Brain microvascular endothelial cell (primary cell): ENCODE results near the gene STK10.

Experiments used
- DNase-seq: peaks from one replicate; pipeline ENCODE4 v3.0.0-alpha.2; 2020
- H3K27ac ChIP-seq: fragments of 250-450 bp; sonication (Bioruptor Pico); 2 replicates; pipeline ENCODE4 v1.5.1; 2020; ENCODE audit warnings: mild to moderate bottlenecking, moderate library complexity
- H3K27me3 ChIP-seq: fragments of 250-450 bp; sonication (Bioruptor Pico); replicated peaks from 2 replicates; pipeline ENCODE4 v1.5.1; 2020; ENCODE audit warnings: mild to moderate bottlenecking
- H3K36me3 ChIP-seq: fragments of 250-450 bp; sonication (Bioruptor Pico); replicated peaks from 2 replicates; pipeline ENCODE4 v1.5.1; 2020; ENCODE audit warnings: mild to moderate bottlenecking
- H3K4me3 ChIP-seq: 2 replicates; pipeline ENCODE4 v1.5.1; 2011; ENCODE audit warnings: low read depth, mild to moderate bottlenecking, control low read depth, low read length, moderate library complexity
- CTCF ChIP-seq: IDR thresholded peaks from 2 replicates; pipeline ENCODE4 v1.5.1; 2011; ENCODE audit warnings: low read depth, mild to moderate bottlenecking, moderate library complexity, low read length, control low read depth, inconsistent platforms; ENCODE audit errors: missing control alignments
- in situ Hi-C: cut with HindIII; loops from 2 replicates; pipeline ENCODE4 v1.10.0; 2017; ENCODE audit warnings: low sequenced_read_pairs, low pct_ligation_motif_present

STK10 gene

GRCh38 chr5:172171118-172171517, 16.9 kb downstream of the STK10 start:
- TF ChIP-seq CTCF: no peak
- H3K27ac ChIP-seq: no peak overlapping the region
- H3K36me3 ChIP-seq: peaks cover 2% of the 10 kb centered on the region
- in situ Hi-C loops: no loop called here
- no peak overlapping the region for H3K4me3 ChIP-seq
- H3K27me3 ChIP-seq: no peaks in the 10 kb centered on the region
- DNase-seq: no peak

DNA sequence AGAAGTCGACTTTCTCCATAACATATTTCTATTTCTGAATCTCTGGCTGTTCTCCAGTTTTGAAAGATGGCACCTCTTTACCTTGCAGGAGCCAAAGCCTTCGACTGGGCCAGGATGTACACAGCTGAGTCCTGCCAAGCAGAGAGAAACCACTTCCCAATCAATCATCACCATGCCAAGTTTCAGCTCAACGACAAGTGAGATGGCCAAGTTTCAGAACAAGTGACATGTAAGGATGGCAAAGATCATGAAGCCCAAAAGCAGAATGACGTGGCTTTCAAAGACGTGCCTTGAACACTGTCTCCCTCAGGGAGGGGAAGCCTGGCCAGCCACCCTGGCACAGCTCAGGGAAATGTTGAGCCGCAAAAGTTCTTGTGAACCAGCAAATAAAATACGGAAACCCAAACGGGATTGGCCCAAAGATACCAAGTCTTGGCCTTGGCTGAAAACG, 17.7 kb downstream of the STK10 start:
- in situ Hi-C loops: no loop called here
- peaks cover 2% of the 10 kb centered on the region for H3K36me3 ChIP-seq
- no peaks in the 10 kb centered on the region for H3K27me3 ChIP-seq
- H3K4me3 ChIP-seq: no peak overlapping the region
- TF ChIP-seq CTCF: no peak
- DNase-seq: no peak
- no peak overlapping the region for H3K27ac ChIP-seq

GRCh38 chr5:172169216-172169615, 18.8 kb downstream of the STK10 start:
- in situ Hi-C loops: no loop called here
- no peak overlapping the region for H3K4me3 ChIP-seq
- peaks cover 2% of the 10 kb centered on the region for H3K36me3 ChIP-seq
- no peak for DNase-seq
- H3K27me3 ChIP-seq: no peaks in the 10 kb centered on the region
- TF ChIP-seq CTCF: no peak
- H3K27ac ChIP-seq: no peak overlapping the region

DNA sequence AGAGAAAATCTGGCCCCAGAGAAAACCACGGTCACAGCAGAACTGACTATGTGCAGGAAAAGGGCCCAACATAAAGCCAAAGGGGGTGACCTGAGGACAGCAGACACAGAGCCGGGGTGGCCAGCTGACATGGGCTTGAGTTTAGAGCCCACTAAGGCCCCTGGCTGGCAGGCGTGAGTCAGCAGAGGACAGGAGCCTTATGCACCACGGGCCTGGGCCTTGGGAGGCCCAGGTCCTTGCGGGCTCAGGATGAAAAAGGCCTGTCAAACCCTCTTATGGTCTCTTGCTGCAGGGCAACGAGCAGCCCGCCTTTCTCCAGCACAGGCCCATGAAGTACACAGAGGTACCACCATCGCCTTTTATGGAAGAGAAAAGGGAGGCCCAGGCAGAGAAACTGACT, 19.7 kb downstream of the STK10 start:
- no peak overlapping the region for H3K27ac ChIP-seq
- in situ Hi-C loops: no loop called here
- no peaks in the 10 kb centered on the region for H3K27me3 ChIP-seq
- DNase-seq: no peak
- H3K4me3 ChIP-seq: no peak overlapping the region
- TF ChIP-seq CTCF: no peak
- H3K36me3 ChIP-seq: peaks cover 2% of the 10 kb centered on the region

DNA sequence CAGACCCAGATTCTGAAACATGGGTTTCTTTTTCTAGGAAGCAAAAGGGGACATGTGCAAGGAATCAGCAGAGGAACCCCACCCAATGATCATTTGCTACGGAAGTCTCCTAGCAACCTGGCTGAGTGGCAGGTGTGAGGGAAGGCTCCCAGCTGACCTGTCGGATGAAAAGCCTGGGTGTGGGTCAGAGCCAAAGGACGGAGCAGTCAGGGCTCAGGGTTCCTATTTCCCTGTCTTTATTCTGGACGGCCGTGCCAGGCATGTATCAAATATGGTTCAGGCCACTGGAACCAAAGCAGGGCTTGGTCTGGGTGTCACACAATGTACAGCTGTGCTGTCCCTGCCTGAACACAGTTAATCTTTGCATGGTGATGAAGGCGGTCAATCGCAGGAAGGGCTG, 20.1 kb downstream of the STK10 start:
- H3K27me3 ChIP-seq: no peaks in the 10 kb centered on the region

More for the DNA sequence above, 20.1 kb downstream of the STK10 start:
- TF ChIP-seq CTCF: no peak
- Histone ChIP-seq H3K27ac (no peak overlapping the region), H3K36me3 (peaks cover 2% of the 10 kb centered on the region), H3K4me3 (no peak overlapping the region)
- no peak for DNase-seq
- in situ Hi-C loops: no loop called here
